ENCODE measurements around the gene IQGAP3.
A peak's percentile ranks its signal among the peaks of the same experiment; 100 is the strongest.
"Not testable (repeated sequence)": the region's sequence is repeated elsewhere in the genome, so short reads cannot be mapped to it uniquely, and the experiment has no call there.

The IQGAP3 gene

GRCh38 chr1:156594190-156594589 is 21.8 kb upstream of the IQGAP3 start:
- no peak for DNase-seq (ENCODE audit: low spot score)

DNA sequence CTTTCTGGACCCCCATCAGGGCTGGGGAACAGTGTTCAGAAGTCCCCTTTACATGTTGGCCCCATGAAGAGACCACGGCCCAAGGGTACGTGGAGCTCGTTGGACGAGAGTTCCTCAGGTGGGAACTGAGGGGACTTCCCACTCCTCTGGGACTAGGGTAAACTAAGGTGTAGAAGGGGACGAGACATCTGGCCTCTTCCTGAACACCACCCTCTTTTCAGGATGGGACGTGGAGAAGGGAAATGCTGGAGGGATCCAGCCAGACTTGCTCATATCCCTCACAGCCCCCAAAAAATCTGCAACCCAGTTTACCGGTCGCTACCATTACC is 21.3 kb upstream of the IQGAP3 start:
- DNase-seq (ENCODE audit: low spot score), result no peak

- DNase-seq (ENCODE audit: low spot score), result no peak
Measured at GRCh38 chr1:156592910-156593660, 20.7 kb upstream of the IQGAP3 start.

DNA sequence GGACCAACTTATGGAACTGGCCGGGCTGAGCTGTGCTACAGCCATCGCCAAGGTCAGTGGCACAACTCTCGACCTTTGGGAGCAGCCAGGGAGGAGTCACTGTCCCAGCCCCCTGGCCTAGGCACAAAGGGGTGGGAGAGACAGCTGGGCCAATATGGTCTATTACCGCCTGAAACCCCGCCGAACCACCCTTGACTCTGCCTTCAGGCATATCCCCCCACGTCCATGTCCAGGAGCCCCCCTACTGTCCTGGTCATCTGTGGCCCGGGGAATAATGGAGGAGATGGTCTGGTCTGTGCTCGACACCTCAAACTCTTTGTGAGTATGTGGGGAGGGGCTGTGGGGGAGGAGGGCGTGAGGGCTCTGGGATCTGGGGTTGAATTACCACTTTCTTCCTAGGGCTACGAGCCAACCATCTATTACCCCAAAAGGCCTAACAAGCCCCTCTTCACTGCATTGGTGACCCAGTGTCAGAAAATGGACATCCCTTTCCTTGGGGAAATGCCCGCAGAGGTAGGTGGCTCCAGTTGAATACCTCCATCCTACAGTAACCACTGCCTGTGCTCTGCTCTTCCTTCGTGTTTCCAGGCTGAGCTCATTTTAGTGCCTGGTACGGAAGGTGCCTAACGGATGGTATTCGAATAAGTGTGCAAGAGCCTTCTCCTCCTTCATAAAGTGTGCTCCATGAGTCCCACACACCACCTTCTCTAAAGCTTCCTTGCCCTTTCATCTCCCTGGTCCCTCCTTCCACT is 20.0 kb upstream of the IQGAP3 start:
- DNase-seq (ENCODE audit: low spot score), result no peak

DNA sequence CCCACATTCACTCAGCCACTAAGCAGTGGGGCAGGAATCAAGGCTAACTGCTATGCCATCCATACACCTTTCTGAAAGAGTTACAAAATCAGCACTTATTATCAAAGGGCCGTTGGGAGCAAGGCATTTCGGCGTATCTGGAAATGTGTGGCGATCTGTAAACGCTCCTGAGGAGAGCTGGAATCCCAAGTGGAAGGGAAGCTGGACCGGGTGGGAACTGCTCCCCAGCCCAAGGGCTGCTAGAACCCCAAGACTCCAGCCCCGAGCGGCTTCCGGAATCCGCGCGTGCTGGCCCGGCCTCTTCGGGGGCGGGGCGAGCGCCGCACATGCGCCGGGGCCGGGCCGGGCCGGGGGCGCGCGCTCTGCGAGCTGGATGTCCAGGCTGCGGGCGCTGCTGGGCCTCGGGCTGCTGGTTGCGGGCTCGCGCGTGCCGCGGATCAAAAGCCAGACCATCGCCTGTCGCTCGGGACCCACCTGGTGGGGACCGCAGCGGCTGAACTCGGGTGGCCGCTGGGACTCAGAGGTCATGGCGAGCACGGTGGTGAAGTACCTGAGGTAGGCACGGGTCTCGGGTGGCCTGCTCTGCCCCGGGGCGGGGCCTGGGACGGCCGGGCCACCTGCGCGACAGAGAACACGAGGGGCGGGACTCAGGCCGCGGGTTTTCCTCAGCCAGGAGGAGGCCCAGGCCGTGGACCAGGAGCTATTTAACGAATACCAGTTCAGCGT is 19.2 kb upstream of the IQGAP3 start, which contains the start of gene NAXE:
Gene NAXE, plus strand, starts transcription at position 345 of the 726 bp plus-strand sequence. Its CDS starts 29 bp downstream, at position 374.
- peak; percentile 96 for DNase-seq (ENCODE audit: low spot score)

GRCh38 chr1:156591181-156591431 is 18.7 kb upstream of the IQGAP3 start:
- no peak for DNase-seq (ENCODE audit: low spot score)

DNA sequence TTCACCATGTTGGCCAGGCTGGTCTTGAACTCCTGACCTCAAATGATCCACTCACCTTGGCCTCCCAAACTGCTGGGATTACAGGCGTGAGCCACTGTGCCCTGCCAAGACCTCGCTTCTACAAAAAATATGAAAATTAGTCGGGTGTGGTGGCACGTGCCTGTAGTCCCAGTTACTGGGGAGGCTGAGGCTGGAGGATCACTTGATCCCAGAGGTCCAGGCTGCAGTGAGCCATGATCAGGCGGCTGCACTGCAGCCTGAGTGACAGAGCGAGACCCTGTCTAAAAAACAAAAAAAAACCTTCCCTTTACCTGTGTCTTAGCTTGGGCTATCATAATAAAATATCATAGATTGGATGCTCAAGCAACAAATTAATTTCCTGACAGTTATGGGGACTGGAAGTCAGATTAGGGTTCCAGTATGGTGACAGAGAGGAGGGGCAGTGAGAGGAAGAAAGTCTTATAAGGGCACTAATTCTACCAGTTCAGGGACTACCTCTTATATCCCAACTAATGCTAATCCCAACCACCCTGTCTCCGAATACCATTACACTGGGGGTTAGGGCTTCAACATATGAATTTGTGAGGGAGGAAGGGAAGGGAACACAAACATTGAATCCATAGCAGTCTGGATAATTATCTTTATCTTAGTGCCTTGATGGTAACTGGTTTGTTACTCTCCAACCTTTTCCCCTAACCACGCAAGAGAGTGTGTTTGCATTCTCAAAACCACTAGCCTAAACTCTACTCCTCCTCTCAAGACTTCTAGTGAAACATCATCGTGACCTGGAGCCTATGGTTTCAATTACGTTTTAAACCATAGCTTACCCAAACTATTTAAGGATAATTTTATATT is 18.2 kb upstream of the IQGAP3 start:
- DNase-seq (ENCODE audit: low spot score), result no peak

DNA sequence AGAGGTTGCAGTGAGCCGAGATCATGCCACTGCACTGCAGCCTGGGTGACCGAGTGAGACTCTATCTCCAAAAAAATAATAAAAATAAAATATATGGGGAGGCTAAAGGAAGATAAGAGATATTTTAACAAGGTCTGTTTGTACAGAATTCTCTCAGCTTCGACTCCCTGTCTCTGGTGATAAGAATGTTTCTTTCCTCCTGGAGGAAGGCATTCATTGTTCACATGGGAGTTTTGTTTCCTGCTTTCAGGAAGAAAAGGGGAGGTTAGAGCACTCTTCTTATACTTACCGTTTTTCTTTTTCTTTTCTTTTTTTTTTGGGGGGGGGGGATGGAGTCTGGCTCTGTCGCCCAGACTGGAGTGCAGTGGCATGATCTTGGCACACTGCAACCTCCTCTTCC is 17.2 kb upstream of the IQGAP3 start:
- no peak for DNase-seq (ENCODE audit: low spot score)

DNA sequence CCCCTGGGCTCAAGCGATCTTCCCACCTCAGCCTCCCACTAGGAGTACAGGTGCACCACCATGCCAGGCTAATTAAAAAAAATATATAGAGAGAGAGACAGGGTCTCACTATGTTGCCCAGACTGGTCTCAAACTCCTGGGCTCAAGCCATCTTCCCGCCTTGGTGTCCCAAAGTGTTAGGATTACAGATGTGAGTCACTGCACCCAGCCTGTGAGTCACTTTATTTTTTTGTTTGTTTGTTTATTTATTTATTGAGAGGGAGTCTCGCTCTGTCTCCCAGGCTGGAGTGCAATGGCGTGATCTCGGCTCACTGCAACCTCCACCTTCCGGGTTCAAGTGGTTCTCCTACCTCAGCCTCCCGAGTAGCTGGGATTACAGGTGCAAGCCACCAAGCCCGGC is 15.6 kb upstream of the IQGAP3 start:
- not testable (repeated sequence) for DNase-seq (ENCODE audit: low spot score)

- no peak for DNase-seq (ENCODE audit: low spot score)
Measured at GRCh38 chr1:156586892-156587477, 14.6 kb upstream of the IQGAP3 start.

DNA sequence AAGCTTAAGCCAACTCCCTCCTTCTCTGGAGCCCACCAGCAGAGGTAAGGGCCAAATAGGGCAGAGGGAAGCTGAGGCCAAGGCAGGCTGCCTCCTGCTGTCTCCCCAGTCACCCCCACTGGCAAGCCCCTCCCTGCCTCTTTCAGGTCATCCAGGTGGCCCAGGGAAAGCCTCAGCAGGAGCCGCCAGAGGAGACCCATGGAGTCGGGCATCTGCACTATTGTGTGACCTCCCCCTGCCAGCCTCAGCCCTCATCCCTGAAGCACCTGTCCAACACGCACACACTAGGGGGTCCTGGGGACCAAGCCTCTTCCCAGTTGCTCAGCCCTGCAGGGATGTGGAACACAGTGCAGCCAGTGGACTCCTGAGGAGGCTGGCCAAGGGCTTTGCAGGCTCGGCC is 14.0 kb upstream of the IQGAP3 start:
- DNase-seq (ENCODE audit: low spot score), result no peak

DNA sequence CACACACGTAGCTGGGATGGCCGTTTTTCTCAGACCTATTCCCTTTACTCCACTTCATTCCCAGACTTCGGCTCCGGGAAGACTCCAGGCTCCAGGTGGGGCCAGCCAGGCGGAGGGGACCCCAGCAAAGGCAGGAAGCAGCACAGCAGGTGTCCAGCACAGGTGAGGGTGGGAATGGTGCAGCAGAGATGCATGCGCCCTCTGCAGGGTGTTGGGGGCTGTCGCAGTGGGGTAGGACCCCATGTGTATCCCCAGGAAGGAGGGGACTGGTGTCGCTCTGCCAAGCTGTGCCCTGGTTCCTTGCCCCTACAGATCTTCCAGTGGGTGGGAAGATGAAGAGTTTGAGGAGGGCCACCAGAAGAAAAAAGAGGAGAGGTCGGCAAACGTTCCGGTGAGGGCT is 12.4 kb upstream of the IQGAP3 start:
- DNase-seq (ENCODE audit: low spot score), result no peak

DNA sequence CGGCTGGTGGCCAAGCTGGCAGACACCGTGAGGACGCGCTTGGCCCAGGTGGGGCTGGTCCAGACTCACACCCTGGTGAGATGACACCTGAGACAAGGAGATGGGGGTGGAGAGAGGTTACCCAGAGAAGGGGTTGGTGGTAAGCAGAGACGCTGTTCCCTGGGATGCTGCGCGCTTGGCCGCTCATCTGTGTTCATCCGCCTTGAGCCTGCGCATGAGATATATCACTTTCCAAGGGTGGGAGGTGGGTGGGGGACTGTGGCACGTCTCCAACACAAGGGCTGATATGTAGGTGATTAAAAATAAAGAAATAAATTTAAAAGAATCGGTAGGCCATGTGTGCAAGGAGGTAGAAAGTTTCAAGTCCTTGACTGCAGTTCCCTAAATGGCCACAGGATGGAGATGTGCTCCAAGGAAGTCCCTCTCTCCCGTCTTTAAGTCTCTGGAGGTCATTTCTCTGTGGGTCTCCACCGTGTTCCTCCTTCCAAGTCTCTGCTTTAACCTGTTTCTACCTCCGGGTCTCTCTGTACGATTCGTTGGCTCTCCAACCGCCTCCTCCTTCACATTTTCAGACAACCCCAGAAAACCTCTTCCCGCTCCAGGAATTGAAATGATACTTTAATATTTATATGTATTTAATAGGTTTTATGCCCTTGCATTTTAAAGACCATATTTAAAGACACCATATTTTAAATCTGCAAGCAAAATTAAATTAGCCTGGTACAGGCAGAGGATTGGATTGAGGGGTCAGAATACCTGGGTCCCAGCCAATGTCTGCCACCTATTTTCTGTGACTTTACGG is 11.7 kb upstream of the IQGAP3 start:
- peak; percentile 87 for DNase-seq (ENCODE audit: low spot score)

DNA sequence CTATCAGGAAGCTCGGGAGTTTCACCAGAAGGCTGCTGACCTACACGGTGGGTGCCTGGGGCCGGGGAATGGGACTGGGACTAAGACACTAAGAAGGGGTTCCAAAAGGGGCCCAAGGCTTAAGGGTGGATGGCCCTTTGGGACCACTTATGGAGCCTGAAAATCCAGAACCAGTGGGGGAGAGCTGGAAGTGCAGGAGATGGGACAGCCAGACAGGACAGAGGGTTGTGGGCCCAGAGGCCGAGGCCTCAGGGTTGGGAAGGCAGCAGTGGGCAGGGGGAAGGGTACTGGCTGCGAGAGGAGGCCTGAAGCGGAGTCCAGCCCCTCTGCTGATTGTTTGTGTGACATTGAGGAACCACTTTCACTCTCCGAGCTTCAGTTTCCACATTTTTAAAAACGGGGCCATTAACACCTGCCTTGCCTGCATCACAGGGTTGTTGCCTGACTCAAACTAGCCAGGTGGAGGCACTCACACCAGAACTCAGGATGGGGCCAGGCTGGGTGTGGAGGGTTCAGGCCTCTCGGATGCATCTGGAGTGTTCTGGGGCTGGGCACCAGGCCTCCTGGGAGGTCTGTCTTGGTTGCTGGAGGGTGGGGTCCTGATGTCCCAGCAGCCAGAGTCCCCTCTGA is 10.1 kb upstream of the IQGAP3 start:
- no peak for DNase-seq (ENCODE audit: low spot score)

GRCh38 chr1:156581661-156582387 is 9.5 kb upstream of the IQGAP3 start:
- DNase-seq (ENCODE audit: low spot score), result no peak

DNA sequence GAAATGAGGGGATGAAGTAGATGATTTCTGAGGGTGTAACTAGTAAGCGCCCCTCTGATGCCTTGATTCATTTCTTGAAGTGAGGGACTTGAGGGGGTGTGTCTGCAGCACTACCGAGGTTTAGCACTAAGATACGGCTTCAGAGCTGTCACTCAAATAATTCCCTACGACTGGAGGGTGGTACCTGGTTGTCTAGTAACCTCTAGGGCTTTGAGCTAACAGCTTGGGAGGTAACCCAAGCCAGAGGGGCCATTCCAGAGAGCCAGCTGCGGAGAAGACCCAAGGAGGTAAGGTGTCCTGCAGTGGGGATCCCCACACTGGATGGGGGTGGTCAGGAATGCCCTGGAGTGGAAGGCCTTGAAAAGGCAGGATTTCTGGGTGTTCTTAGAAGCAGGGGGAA is 7.1 kb upstream of the IQGAP3 start, which contains the start of gene TTC24:
Gene TTC24, plus strand, starts transcription at position 252 of the 400 bp plus-strand sequence. CDS start 1,642 bp downstream, outside the sequence.
- no peak for DNase-seq (ENCODE audit: low spot score)

DNA sequence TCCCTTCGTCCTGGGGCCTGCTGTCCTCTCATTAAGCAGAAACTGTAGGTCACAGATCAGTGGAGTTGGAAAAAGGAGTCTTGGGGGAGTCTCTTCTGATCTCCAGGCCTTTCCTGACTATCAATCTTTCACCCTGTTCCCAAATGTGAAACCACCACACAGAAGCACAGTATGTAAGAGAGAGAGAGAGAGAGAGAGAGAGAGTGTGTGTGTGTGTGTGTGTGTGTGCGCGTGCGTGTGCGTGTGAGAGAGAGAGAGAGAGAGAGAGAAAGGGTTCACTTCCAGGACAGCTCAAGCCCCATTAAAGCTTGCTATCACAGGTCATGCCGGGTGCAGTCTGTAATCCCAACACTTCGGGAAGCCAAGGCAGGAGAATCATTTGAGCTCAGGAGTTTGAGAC is 5.7 kb upstream of the IQGAP3 start:
- DNase-seq (ENCODE audit: low spot score), result no peak

- DNase-seq (ENCODE audit: low spot score), result no peak
Measured at GRCh38 chr1:156577550-156577949, 5.2 kb upstream of the IQGAP3 start.

GRCh38 chr1:156574039-156574633 is 1.8 kb upstream of the IQGAP3 start:
- no peak for DNase-seq (ENCODE audit: low spot score)
